ENCODE results near the gene TCF4.
A peak's percentile ranks its signal among the peaks of the same experiment; 100 is the strongest.

Gene TCF4

DNA sequence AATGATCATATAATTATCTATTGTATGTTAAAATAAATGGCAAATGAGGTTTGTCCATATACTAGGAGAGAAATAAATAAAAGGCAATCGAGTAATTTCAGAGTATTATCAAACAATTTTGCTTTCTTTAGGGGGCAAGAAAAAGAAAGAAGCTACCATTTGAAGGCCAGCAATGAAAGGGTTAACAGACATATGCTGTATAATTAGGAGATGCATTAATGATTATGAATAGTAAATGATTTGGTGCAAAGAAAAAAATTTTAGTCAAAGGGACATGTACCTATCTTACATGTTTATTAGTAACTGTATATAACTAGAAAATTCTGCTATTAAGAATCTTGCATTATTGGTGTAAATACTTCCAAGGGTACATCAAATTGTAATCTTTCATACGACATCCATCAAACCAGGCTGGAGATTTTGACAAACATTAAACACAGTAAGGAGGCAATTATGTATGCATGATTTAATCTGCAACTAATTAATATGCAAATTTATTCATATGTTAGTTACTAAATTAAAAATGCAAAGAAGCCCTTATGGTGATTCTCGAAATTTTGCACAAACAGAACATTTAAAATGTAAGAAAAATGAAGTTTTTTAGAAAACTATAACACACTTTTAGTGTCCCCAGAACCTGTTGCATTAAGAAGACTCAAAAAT, 251.4 kb downstream of the TCF4 start:
- no peak overlapping the region for H3K27ac Mint-ChIP-seq
- ATAC-seq = no peak
- no peaks in the 10 kb centered on the region for H3K9me3 Mint-ChIP-seq
- H3K4me1 Mint-ChIP-seq = peaks cover 17% of the 10 kb centered on the region
- H3K27me3 Mint-ChIP-seq = no peaks in the 10 kb centered on the region
- no peaks in the 10 kb centered on the region for H3K36me3 Mint-ChIP-seq
- H3K4me3 Mint-ChIP-seq = no peak overlapping the region

DNA sequence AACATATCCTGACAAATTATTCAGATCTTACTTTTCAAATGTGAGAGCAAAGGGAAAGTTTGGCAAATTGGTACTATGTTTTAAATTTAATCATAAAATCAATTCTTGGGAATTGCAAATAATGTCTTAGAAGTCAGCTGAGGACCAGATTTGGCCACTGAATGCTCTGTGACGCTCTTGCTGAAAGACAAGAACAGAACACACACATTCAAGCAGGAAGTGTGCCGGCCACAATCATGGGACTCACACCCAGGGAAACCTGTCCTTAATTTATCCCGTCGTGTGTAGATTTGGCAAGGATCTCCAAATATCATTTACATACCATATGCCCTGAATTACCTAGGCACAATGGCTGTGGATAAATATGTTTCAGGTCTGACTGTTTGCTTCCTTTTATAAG, 253.1 kb downstream of the TCF4 start:
- ATAC-seq = no peak
- no peaks in the 10 kb centered on the region for H3K9me3 Mint-ChIP-seq
- no peak overlapping the region for H3K27ac Mint-ChIP-seq
- no peaks in the 10 kb centered on the region for H3K27me3 Mint-ChIP-seq
- no peaks in the 10 kb centered on the region for H3K36me3 Mint-ChIP-seq
- no peak overlapping the region for H3K4me3 Mint-ChIP-seq
- H3K4me1 Mint-ChIP-seq = peaks cover 14% of the 10 kb centered on the region

DNA sequence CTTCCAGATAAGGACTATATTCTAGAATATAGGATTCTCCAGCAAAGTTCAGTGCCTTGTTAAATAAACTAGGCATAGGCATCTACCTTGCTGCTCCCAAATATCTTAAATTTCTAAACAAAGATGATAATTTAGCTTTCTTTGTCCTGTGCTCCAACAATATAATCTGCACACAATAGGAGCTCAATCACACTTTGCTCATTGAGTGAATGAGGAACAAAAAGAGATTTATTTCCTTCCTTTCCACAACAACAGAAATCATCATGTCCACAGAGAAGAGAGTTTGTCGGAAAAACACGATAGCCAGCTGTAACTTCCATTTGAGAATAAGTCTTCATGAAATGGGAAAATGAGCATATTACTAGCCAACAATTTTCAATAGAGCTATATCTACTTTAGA, 256.7 kb downstream of the TCF4 start:
- H3K4me3 Mint-ChIP-seq = no peak overlapping the region
- H3K36me3 Mint-ChIP-seq = no peaks in the 10 kb centered on the region
- H3K27me3 Mint-ChIP-seq = no peaks in the 10 kb centered on the region
- H3K4me1 Mint-ChIP-seq = peaks cover 29% of the 10 kb centered on the region
- H3K9me3 Mint-ChIP-seq = no peaks in the 10 kb centered on the region
- no peak overlapping the region for H3K27ac Mint-ChIP-seq
- no peak for ATAC-seq

DNA sequence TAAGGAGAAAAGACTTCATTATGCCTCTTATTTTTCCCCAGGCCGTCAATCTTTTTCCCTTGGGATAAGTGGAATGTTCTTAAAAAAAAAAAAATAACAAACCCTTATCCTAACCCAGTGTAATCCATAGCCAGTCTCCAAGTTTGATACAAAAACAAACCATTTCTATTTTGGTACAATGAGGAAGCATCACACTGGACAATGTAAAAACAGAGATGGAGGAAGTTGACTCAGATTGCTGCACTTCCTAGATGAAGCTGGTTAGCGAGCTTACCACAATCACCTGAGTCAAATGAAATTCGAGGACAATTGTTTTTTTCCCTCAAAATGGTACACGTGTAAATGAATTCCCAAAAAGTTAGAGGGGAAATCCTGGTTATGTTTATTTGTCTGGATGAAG, 259.7 kb downstream of the TCF4 start:
- Mint-ChIP-seq H3K27me3 (no peaks in the 10 kb centered on the region), H3K9me3 (no peaks in the 10 kb centered on the region), H3K4me3 (peak overlapping the region; percentile 36), H3K36me3 (no peaks in the 10 kb centered on the region), H3K27ac (peak overlapping the region; percentile 74), H3K4me1 (peaks cover 50% of the 10 kb centered on the region)
- ATAC-seq = no peak

DNA sequence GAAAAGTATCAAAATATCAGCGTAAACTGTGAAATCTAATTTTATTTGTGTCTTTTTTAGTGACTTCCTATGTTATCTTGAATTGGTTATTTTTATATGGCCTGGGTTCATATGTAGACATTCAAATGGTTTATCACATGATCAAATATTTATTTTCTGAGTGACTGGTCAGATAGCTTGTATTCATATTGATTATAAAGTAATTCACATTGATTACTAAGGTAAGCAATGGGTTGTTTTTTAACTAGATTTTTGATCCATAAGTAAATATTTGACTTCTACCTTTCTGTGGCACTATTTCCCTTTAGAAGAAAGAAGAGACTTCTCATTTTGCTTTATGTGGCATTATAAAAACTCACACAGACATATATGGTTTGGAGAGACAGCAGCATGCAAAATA, 260.5 kb downstream of the TCF4 start:
- H3K4me3 Mint-ChIP-seq = no peak overlapping the region
- no peaks in the 10 kb centered on the region for H3K9me3 Mint-ChIP-seq
- H3K27me3 Mint-ChIP-seq = no peaks in the 10 kb centered on the region
- no peak for ATAC-seq
- no peaks in the 10 kb centered on the region for H3K36me3 Mint-ChIP-seq
- H3K4me1 Mint-ChIP-seq = peaks cover 54% of the 10 kb centered on the region
- peak overlapping the region; percentile 74 for H3K27ac Mint-ChIP-seq

DNA sequence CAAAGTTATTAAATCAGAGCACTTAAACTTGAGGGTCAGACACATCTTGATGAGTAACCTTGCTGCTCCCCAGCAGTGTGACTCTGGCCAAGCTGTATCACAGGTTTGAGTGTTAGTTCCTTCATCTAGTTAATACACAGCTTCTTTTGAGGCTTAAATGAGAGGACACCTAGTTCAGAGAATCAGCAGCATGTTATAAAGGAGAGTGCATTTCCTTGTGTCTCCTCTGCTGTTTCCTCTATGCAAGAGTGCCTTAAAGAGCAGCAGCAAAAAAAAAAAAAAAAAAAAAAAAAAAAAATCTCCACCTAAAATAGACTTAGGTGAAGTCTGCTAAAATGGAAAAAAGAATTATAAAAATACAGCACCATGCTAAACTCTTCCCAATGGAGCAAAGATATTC, 261.9 kb downstream of the TCF4 start:
- H3K27ac Mint-ChIP-seq = peak overlapping the region; percentile 65
- H3K36me3 Mint-ChIP-seq = peaks cover 7% of the 10 kb centered on the region
- H3K9me3 Mint-ChIP-seq = no peaks in the 10 kb centered on the region
- H3K27me3 Mint-ChIP-seq = no peaks in the 10 kb centered on the region
- no peak overlapping the region for H3K4me3 Mint-ChIP-seq
- no peak for ATAC-seq
- peaks cover 54% of the 10 kb centered on the region for H3K4me1 Mint-ChIP-seq

DNA sequence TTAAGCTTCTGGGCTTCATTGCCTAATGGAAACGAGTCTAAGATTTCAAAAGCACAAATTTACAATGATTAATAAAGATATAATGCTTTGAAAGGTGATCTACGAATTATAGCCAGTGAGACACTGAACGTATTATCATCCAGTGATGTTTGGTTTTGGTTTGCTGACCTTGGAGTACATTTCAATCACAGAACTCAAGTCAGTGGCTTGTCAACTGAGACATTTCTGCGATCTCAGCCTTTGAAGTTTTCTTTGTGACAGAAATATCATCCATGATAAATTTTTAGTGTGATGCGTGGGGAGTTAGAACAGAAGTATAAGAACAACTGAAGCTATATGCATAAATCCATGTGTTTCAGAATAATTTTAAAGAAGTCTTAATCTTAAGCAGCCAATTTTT, 263.8 kb downstream of the TCF4 start:
- Mint-ChIP-seq H3K9me3 (no peaks in the 10 kb centered on the region), H3K27ac (peak overlapping the region; percentile 94), H3K4me1 (peaks cover 51% of the 10 kb centered on the region), H3K27me3 (no peaks in the 10 kb centered on the region), H3K36me3 (peaks cover 24% of the 10 kb centered on the region), H3K4me3 (peak overlapping the region; percentile 56)
- ATAC-seq = no peak

DNA sequence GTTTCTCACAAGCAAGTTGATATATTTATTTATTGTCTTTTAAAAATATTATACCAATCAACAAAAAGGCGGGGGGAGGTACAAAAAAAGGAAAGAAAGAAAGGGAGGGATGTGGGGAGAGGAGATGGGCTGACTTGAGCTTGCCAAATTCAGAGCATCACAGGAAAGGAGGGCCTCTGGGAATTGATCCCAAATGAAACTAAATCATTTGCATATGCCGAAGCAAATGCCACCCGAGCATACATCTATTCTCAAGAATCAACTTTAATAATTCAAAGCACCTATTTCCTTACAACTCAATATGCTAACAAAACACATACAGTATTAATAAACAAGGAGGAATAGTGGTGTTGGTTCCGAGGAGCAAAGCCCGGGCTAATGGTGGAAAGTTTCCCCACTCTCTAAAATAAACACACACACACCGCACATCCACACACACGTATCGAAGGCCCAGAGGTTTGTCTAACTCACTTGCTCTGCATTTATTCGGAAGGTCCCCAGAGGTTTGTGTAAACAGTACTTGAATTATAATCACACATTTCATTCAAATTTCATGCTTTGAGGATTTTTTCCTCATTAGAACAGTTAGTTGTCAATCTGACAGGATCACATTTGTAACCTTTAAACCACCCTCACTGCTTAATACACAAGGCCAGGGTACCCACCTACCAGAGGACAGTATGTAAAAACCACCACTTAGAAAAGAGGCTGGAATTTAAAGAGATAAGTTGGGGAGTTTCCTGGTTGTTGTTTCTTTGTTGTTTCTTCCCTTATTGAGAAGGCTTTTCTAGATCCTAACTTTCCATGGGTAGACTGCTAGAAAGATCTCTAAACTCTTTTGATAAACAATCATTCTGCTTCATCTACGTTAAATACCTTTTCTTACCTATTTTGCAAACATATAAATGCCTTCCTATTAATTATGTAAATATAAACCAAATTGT, 264.7 kb downstream of the TCF4 start:
- Mint-ChIP-seq H3K27me3 (no peaks in the 10 kb centered on the region), H3K4me1 (peaks cover 49% of the 10 kb centered on the region), H3K4me3 (peak overlapping the region; percentile 95), H3K36me3 (peaks cover 31% of the 10 kb centered on the region), H3K27ac (peak overlapping the region; percentile 94), H3K9me3 (no peaks in the 10 kb centered on the region)
- no peak for ATAC-seq

DNA sequence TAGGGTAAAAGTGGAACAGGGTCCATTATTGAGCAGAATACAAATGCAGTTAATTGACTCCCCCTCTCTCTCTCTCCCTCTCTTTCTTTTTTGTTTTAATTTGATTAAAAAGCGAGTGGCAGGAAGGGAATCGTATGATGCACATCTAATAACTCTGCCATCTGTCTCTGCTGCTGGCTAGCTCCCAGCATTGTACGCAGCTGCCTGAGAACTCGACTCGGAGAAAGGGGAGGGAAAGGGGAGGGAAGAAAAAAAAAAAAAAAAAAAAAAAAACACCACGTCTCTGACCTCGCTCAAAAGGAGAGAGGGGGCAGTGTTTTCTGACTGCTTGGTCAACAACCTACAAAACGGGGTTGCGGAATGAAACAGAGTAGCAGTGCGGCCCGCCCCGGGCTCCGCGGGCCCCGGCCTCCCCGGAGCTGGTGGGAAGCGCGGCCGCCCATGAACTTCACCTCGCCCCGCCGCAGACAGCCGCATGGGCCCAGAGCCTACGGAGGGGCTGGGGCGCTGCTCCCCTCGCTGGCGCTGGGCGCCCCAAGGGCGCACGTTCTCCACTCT, 265.7 kb downstream of the TCF4 start:
- no peaks in the 10 kb centered on the region for H3K9me3 Mint-ChIP-seq
- H3K27ac Mint-ChIP-seq = peak overlapping the region; percentile 94
- peaks cover 38% of the 10 kb centered on the region for H3K4me1 Mint-ChIP-seq
- H3K27me3 Mint-ChIP-seq = no peaks in the 10 kb centered on the region
- peaks cover 31% of the 10 kb centered on the region for H3K36me3 Mint-ChIP-seq
- ATAC-seq = peak; percentile 86
- peak overlapping the region; percentile 95 for H3K4me3 Mint-ChIP-seq

DNA sequence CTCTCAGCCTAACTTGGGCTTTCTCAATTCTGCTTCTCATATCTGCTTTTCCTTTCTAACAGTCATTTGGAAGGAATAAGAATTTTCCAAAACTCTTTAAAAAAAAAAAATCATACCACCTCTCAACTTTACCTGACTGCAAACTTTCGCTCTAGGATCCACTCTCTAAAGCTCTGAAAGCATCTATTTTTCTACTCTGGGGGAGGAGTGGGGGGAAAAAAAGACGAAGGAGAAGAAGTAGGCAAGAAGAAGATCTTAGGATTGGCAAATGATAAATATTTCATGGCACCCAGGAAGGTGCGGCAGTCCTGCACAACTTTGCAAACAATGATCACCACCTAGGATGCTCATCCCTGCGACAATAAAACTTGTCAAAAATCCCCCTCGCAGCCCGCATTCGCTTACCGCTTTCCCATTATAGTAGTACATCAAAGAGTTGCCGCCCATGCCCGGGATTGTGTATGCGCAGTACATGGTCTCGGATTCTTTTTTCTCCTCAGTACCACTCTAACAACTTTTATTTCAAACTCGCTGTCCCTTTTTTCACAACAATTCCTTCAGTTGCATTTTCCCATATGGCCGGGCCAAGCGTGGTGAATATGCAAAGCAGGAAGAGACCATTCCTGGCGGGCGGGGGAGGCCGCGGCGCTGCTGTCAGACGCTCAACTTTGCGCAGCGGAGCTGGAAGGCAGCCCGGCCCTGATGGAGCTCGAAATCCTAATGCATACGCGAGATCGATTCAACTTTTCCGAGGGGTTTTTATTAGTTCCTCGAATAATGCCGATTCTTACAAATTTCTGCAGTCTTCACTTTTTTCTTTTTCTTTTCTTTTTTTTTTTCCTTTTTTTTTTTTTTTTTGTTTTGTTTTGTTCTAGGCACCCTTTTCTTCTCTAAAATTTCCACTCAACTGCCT, 266.5 kb downstream of the TCF4 start:
- H3K9me3 Mint-ChIP-seq = no peaks in the 10 kb centered on the region
- ATAC-seq = peak; percentile 85
- H3K36me3 Mint-ChIP-seq = peaks cover 35% of the 10 kb centered on the region
- no peaks in the 10 kb centered on the region for H3K27me3 Mint-ChIP-seq
- peak overlapping the region; percentile 94 for H3K27ac Mint-ChIP-seq
- peaks cover 38% of the 10 kb centered on the region for H3K4me1 Mint-ChIP-seq
- peak overlapping the region; percentile 95 for H3K4me3 Mint-ChIP-seq

DNA sequence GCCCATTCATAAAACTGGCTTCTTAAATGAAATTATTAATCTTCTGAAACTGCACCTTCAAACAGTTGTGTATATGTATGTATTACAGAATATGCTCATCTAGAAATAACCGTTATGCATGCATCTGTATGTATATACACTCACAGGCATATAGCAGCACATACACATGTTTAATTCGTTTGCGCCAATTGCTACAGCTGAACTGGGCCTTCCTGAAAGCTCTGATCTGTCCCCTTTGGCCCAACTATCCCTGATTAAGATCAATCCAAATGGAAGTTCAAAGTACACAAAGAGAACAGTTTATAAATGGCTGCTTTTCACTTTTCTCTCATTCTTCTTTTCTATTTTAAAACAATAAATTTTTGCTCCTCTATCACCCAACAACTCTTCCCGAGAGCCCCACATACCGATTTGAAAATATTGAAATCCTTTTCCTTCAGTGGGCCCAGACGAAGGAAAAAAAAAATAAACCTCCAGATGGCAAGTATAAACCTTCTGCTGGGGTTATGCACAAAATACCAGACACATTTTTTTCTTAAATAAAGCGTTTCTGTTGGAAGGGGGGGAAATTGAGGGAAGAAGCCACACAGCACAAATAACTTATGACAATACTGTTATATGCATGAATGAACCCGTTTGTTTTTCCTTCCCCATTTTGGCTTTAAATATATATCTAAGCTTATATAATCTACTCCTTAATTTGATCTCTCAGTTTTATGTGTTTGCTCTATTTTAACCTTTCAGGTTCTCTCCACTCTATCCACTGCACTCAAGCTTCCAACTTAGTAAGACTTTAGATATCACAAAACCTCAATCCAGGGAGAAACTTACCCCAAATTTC, 267.3 kb downstream of the TCF4 start:
- Mint-ChIP-seq H3K4me3 (peak overlapping the region; percentile 95), H3K4me1 (peaks cover 36% of the 10 kb centered on the region), H3K36me3 (peaks cover 38% of the 10 kb centered on the region), H3K27me3 (no peaks in the 10 kb centered on the region), H3K9me3 (no peaks in the 10 kb centered on the region), H3K27ac (peak overlapping the region; percentile 94)
- no peak for ATAC-seq

DNA sequence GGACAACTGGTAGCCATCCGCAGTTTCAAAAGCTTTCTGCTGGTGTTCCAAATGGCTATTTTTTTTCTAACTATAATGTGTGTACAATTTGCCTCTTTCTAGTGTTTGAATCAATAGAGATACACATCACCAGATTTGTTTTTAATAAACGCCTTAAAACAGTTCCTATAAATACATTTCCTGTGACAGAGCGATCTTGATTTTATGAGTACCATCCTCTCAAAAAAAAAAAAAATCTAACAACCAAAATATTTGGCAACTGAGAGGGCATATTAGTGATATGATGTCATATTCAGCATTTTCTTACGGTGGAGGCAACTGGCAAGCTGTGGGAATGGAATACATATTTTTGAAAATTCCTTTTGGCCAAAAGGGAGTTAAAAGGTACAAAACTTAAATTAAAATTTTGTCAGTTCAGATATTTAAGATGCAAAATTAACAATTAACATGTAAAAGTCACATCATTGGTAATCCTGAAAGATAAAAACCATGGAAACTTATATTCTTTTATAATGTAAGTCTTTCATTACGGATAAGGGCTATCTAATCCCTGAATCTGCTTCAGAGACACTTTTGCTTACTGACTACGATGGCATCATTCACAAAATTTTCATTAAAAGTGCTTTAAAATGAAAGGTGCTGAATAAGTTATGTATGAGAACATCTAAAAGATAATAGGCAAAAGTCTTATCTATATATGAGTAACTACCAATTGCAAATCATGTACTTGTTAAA, 268.4 kb downstream of the TCF4 start:
- peaks cover 43% of the 10 kb centered on the region for H3K4me1 Mint-ChIP-seq
- no peaks in the 10 kb centered on the region for H3K27me3 Mint-ChIP-seq
- no peaks in the 10 kb centered on the region for H3K9me3 Mint-ChIP-seq
- H3K36me3 Mint-ChIP-seq = peaks cover 45% of the 10 kb centered on the region
- ATAC-seq = no peak
- H3K27ac Mint-ChIP-seq = peak overlapping the region; percentile 94
- peak overlapping the region; percentile 95 for H3K4me3 Mint-ChIP-seq

DNA sequence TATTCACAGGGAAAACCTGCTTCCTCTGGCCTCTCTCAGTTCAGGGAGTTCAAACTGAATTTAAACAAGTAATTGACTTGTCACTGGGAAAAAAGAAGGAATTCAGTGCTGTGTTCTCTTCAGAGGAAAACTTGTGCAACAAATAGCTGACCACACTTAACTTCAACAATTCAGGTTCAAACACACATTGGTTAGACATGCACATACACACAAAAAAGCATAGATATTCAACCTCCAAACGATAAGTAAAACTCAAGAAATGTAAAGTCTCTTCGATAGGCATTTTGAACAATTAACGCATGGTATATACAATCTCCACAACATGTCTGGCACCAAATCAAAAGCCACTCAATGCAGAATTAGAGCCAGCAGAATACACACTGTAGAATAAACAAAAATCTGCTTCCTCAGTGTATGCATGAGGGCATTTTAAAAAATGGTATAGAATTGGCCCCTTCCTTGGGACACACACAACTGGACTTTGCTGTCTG, 269.0 kb downstream of the TCF4 start:
- Mint-ChIP-seq H3K27ac (peak overlapping the region; percentile 94), H3K36me3 (peaks cover 47% of the 10 kb centered on the region), H3K9me3 (no peaks in the 10 kb centered on the region), H3K4me1 (peaks cover 43% of the 10 kb centered on the region), H3K4me3 (peak overlapping the region; percentile 95), H3K27me3 (no peaks in the 10 kb centered on the region)
- no peak for ATAC-seq

Measured in stimulated activated memory B cell treated with anti-CD40 and anti-IgM and Interleukin-4, amounts not matched to agents 10 μg/mL and 1 μg/mL and 100 μg/mL, for 72 hours (primary cell).